SH-SY5Y (cell line): ENCODE results near the gene KIF20B.

ENCODE experiments used
- GATA2 ChIP-seq: IDR thresholded peaks from 2 replicates; pipeline ENCODE4 v1.6.1; 2011; ENCODE audit warnings: mild to moderate bottlenecking, low read depth, low read length
- GATA3 ChIP-seq: IDR thresholded peaks from 2 replicates; pipeline ENCODE4 v1.6.1; 2011; ENCODE audit warnings: low read depth, mild to moderate bottlenecking, low read length, moderate library complexity

- no peak for TF ChIP-seq GATA2
- no peak for TF ChIP-seq GATA3
These were observed 107.5 kb downstream of the KIF20B start for GRCh38 chr10:89808842-89809241.
